HFF-Myc (cell line): ENCODE data around the gene SASH1.

Experiments
- DNase-seq: peaks from one replicate; pipeline ENCODE4 v3.0.0-alpha.2; 2011; ENCODE audit warnings: low read depth; ENCODE audit errors: extremely low read depth
- H3K4me3 ChIP-seq: replicated peaks from 2 replicates; pipeline ENCODE4 v1.5.1; 2011; ENCODE audit warnings: low read depth, mild to moderate bottlenecking, control low read depth, low read length
- TF ChIP-seq, protein P1 (sequence below): IDR thresholded peaks from 2 replicates; pipeline ENCODE4 v1.5.1; 2012; ENCODE audit warnings: mild to moderate bottlenecking, low read depth, low read length, control low read depth; ENCODE audit errors: missing control alignments

The SASH1 gene

DNA sequence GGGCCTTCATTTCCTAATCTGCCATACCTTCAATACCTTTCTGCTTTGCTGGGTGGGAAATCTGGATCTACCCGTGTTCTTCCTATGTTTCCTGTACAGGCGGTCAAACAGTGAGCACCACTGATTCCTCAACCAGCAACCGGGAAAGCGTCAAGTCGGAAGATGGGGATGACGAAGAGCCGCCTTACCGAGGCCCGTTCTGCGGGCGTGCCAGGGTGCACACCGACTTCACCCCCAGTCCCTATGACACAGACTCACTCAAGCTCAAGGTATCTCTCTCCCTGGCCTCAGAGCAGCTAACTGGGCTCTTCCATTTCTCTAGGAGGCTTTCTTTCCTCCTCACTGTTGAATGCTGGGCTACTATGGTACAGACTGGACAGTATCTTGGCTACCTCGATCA lies 190.1 kb downstream of the SASH1 start:
- no peak for DNase-seq
- H3K4me3 ChIP-seq: no peak overlapping the region
- TF ChIP-seq, protein P1, sequence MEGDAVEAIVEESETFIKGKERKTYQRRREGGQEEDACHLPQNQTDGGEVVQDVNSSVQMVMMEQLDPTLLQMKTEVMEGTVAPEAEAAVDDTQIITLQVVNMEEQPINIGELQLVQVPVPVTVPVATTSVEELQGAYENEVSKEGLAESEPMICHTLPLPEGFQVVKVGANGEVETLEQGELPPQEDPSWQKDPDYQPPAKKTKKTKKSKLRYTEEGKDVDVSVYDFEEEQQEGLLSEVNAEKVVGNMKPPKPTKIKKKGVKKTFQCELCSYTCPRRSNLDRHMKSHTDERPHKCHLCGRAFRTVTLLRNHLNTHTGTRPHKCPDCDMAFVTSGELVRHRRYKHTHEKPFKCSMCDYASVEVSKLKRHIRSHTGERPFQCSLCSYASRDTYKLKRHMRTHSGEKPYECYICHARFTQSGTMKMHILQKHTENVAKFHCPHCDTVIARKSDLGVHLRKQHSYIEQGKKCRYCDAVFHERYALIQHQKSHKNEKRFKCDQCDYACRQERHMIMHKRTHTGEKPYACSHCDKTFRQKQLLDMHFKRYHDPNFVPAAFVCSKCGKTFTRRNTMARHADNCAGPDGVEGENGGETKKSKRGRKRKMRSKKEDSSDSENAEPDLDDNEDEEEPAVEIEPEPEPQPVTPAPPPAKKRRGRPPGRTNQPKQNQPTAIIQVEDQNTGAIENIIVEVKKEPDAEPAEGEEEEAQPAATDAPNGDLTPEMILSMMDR: no peak

GRCh38 chr6:148533309-148534107 lies 190.9 kb downstream of the SASH1 start:
- no peak overlapping the region for H3K4me3 ChIP-seq
- TF ChIP-seq, protein P1: no peak
- no peak for DNase-seq

- no peak for DNase-seq
- TF ChIP-seq, protein P1: no peak
- no peak overlapping the region for H3K4me3 ChIP-seq
Measured at GRCh38 chr6:148534871-148535270, 192.2 kb downstream of the SASH1 start.

DNA sequence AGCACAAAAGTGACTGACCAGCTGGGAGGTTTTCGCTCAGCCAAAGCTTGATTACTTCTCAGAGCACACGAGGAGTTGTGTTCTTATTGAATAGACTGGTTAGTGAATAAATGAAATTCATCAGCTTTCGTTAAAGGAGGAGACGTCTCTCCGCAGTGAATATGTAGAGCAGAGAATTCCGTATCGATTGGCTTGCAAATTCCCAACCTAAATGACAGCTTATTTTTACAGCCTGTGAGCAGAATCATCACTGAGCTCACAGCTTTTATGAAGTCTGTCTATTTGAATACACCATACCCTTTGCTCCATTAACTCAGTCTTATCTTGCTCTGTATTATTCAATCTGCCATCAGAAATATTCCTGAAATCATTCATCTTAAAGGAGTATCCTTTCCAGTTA lies 192.7 kb downstream of the SASH1 start:
- no peak for DNase-seq
- H3K4me3 ChIP-seq: no peak overlapping the region
- TF ChIP-seq, protein P1: no peak

DNA sequence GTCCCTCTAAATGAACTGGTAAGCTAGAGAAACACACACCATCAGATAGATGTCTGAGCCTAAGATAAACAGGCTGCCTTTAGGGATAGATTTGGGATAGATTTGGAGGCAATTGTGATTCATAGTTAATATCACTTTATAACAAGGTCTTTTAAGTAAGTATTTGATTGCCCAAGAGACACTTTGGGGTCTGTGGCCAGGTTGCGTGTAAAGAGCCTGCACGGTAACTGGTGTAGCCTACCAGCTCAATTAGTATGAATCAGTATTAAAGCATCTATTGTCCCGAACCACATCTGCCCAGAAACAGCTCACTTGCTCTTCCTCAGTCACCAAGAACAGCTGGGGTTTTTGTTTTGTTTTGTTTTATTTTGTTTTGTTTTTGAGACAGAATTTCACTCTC lies 193.3 kb downstream of the SASH1 start:
- DNase-seq: no peak
- TF ChIP-seq, protein P1: no peak
- H3K4me3 ChIP-seq: no peak overlapping the region

GRCh38 chr6:148538261-148539190 lies 195.9 kb downstream of the SASH1 start:
- TF ChIP-seq, protein P1: no peak
- DNase-seq: no peak
- no peak overlapping the region for H3K4me3 ChIP-seq
